ENCODE data around the gene BUD31.
A peak's percentile ranks its signal among the peaks of the same experiment; 100 is the strongest.

The BUD31 gene

GRCh38 chr7:99408379-99409191 lies at the start of gene BUD31, which contains the start of gene PDAP1:
BUD31 (plus strand) TSS chr7:99408969; CDS start chr7:99411093, 2,124 bp downstream.
PDAP1 (minus strand) TSS chr7:99408597; CDS start chr7:99408548, 49 bp downstream.
- Mint-ChIP-seq H3K27me3 (no peaks in the 10 kb centered on the region), H3K4me1 (peaks cover 26% of the 10 kb centered on the region), H3K36me3 (peaks cover 11% of the 10 kb centered on the region), H3K9me3 (no peaks in the 10 kb centered on the region), H3K27ac (peak within 1 kb of the TSS; percentile 93), H3K4me3 (peak within 1 kb of the TSS; percentile 91)
- peak; percentile 99 for DNase-seq (ENCODE audit: low spot score in 2 of 2)
- peak; percentile 85 for ATAC-seq (ENCODE audit: low read depth)

GRCh38 chr7:99359465-99360154 lies 49.2 kb upstream of the BUD31 start:
- Mint-ChIP-seq H3K36me3 (peaks cover 19% of the 10 kb centered on the region), H3K27ac (no peak overlapping the region), H3K9me3 (no peaks in the 10 kb centered on the region), H3K27me3 (no peaks in the 10 kb centered on the region), H3K4me1 (no peaks in the 10 kb centered on the region), H3K4me3 (no peak overlapping the region)
- no peak for DNase-seq (ENCODE audit: low spot score in 2 of 2)
- ATAC-seq (ENCODE audit: low read depth), result no peak

GRCh38 chr7:99362801-99363200 lies 46.0 kb upstream of the BUD31 start:
- H3K27ac Mint-ChIP-seq, result no peak overlapping the region
- no peak for ATAC-seq (ENCODE audit: low read depth)

GRCh38 chr7:99363286-99363685 lies 45.5 kb upstream of the BUD31 start:
- no peak overlapping the region for H3K27ac Mint-ChIP-seq
- ATAC-seq (ENCODE audit: low read depth) (no peak), DNase-seq (ENCODE audit: low spot score in 2 of 2) (no peak)
- H3K27me3 Mint-ChIP-seq, result no peaks in the 10 kb centered on the region
- no peak overlapping the region for H3K4me3 Mint-ChIP-seq
- H3K36me3 Mint-ChIP-seq, result peaks cover 11% of the 10 kb centered on the region
- no peaks in the 10 kb centered on the region for H3K9me3 Mint-ChIP-seq
- no peaks in the 10 kb centered on the region for H3K4me1 Mint-ChIP-seq

More at GRCh38 chr7:99362801-99363200, 46.0 kb upstream of the BUD31 start:
- Mint-ChIP-seq H3K4me1 (no peaks in the 10 kb centered on the region), H3K9me3 (no peaks in the 10 kb centered on the region), H3K36me3 (peaks cover 15% of the 10 kb centered on the region), H3K4me3 (no peak overlapping the region), H3K27me3 (no peaks in the 10 kb centered on the region)
- no peak for DNase-seq (ENCODE audit: low spot score in 2 of 2)

GRCh38 chr7:99365318-99366141 lies 43.2 kb upstream of the BUD31 start:
- H3K9me3 Mint-ChIP-seq, result no peaks in the 10 kb centered on the region
- H3K4me3 Mint-ChIP-seq, result no peak overlapping the region
- DNase-seq (ENCODE audit: low spot score in 2 of 2) (peak; percentile 50 to 66), ATAC-seq (ENCODE audit: low read depth) (peak; percentile 98)
- H3K4me1 Mint-ChIP-seq, result no peaks in the 10 kb centered on the region
- no peaks in the 10 kb centered on the region for H3K27me3 Mint-ChIP-seq
- no peak overlapping the region for H3K27ac Mint-ChIP-seq
- H3K36me3 Mint-ChIP-seq, result peaks cover 6% of the 10 kb centered on the region

- no peak overlapping the region for H3K4me3 Mint-ChIP-seq
- ATAC-seq (ENCODE audit: low read depth) (no peak), DNase-seq (ENCODE audit: low spot score in 2 of 2) (no peak)
- H3K4me1 Mint-ChIP-seq, result no peaks in the 10 kb centered on the region
- H3K27ac Mint-ChIP-seq, result no peak overlapping the region
- H3K9me3 Mint-ChIP-seq, result no peaks in the 10 kb centered on the region
- peaks cover 2% of the 10 kb centered on the region for H3K36me3 Mint-ChIP-seq
- no peaks in the 10 kb centered on the region for H3K27me3 Mint-ChIP-seq
Measured at GRCh38 chr7:99366646-99367045, 42.1 kb upstream of the BUD31 start.

GRCh38 chr7:99368750-99369389 lies 39.9 kb upstream of the BUD31 start:
- Mint-ChIP-seq H3K27ac (no peak overlapping the region), H3K4me3 (no peak overlapping the region)
- no peak for ATAC-seq (ENCODE audit: low read depth)

GRCh38 chr7:99369767-99370391 lies 38.9 kb upstream of the BUD31 start:
- Mint-ChIP-seq H3K27me3 (no peaks in the 10 kb centered on the region), H3K4me1 (no peaks in the 10 kb centered on the region), H3K9me3 (no peaks in the 10 kb centered on the region), H3K36me3 (no peaks in the 10 kb centered on the region), H3K27ac (no peak overlapping the region), H3K4me3 (no peak overlapping the region)
- DNase-seq (ENCODE audit: low spot score in 2 of 2) (no peak), ATAC-seq (ENCODE audit: low read depth) (no peak)

More at GRCh38 chr7:99368750-99369389, 39.9 kb upstream of the BUD31 start:
- H3K9me3 Mint-ChIP-seq, result no peaks in the 10 kb centered on the region
- H3K4me1 Mint-ChIP-seq, result no peaks in the 10 kb centered on the region
- H3K36me3 Mint-ChIP-seq, result peaks cover 2% of the 10 kb centered on the region
- DNase-seq (ENCODE audit: low spot score in 2 of 2), result no peak
- no peaks in the 10 kb centered on the region for H3K27me3 Mint-ChIP-seq

GRCh38 chr7:99371376-99371920 lies 37.3 kb upstream of the BUD31 start:
- Mint-ChIP-seq H3K36me3 (no peaks in the 10 kb centered on the region), H3K27ac (no peak overlapping the region), H3K27me3 (no peaks in the 10 kb centered on the region), H3K4me1 (no peaks in the 10 kb centered on the region), H3K9me3 (no peaks in the 10 kb centered on the region), H3K4me3 (no peak overlapping the region)
- ATAC-seq (ENCODE audit: low read depth) (no peak), DNase-seq (ENCODE audit: low spot score in 2 of 2) (no peak)

- Mint-ChIP-seq H3K27ac (no peak overlapping the region), H3K9me3 (peaks cover under 1% of the 10 kb centered on the region), H3K36me3 (peaks cover 3% of the 10 kb centered on the region), H3K4me1 (peaks cover 4% of the 10 kb centered on the region), H3K4me3 (peak overlapping the region; percentile 79), H3K27me3 (no peaks in the 10 kb centered on the region)
- DNase-seq (ENCODE audit: low spot score in 2 of 2) (no peak), ATAC-seq (ENCODE audit: low read depth) (no peak)
Measured at GRCh38 chr7:99372275-99373090, 36.3 kb upstream of the BUD31 start.

GRCh38 chr7:99373091-99374066 lies 35.4 kb upstream of the BUD31 start:
- H3K4me3 Mint-ChIP-seq, result peak overlapping the region; percentile 79
- no peak for DNase-seq (ENCODE audit: low spot score in 2 of 2)
- no peak for ATAC-seq (ENCODE audit: low read depth)
- H3K27ac Mint-ChIP-seq, result peak overlapping the region; percentile 70
- H3K27me3 Mint-ChIP-seq, result no peaks in the 10 kb centered on the region
- H3K4me1 Mint-ChIP-seq, result peaks cover 6% of the 10 kb centered on the region
- peaks cover 7% of the 10 kb centered on the region for H3K36me3 Mint-ChIP-seq
- H3K9me3 Mint-ChIP-seq, result peaks cover 1% of the 10 kb centered on the region

Measured in memory B cell (primary cell).